Epidermal melanocyte (primary cell): ENCODE results near the gene CAB39L.

ENCODE experiments used
- DNase-seq: peaks from one replicate; pipeline ENCODE4 v3.0.0; 2011; ENCODE audit warnings: low spot score; ENCODE audit not compliant: insufficient read length

Gene CAB39L

GRCh38 chr13:49292742-49293486, 150.9 kb downstream of the CAB39L start:
- no peak for DNase-seq

GRCh38 chr13:49288458-49288857, 155.4 kb downstream of the CAB39L start:
- no peak for DNase-seq

GRCh38 chr13:49287995-49288394, 155.9 kb downstream of the CAB39L start:
- no peak for DNase-seq

- DNase-seq = no peak
Observed at GRCh38 chr13:49279885-49280284, 164.0 kb downstream of the CAB39L start.

GRCh38 chr13:49279112-49279511, 164.8 kb downstream of the CAB39L start:
- DNase-seq = no peak

- DNase-seq = no peak
Observed at GRCh38 chr13:49278211-49278610, 165.7 kb downstream of the CAB39L start.

GRCh38 chr13:49272296-49272695, 171.6 kb downstream of the CAB39L start:
- no peak for DNase-seq

- no peak for DNase-seq
Observed at GRCh38 chr13:49271264-49271663, 172.6 kb downstream of the CAB39L start.

GRCh38 chr13:49265822-49266221, 178.0 kb downstream of the CAB39L start:
- DNase-seq = no peak

GRCh38 chr13:49262634-49263033, 181.2 kb downstream of the CAB39L start:
- no peak for DNase-seq

- no peak for DNase-seq
Observed at GRCh38 chr13:49259586-49259985, 184.3 kb downstream of the CAB39L start.
